Measurements from ENCODE around the gene IDH2.

DNA sequence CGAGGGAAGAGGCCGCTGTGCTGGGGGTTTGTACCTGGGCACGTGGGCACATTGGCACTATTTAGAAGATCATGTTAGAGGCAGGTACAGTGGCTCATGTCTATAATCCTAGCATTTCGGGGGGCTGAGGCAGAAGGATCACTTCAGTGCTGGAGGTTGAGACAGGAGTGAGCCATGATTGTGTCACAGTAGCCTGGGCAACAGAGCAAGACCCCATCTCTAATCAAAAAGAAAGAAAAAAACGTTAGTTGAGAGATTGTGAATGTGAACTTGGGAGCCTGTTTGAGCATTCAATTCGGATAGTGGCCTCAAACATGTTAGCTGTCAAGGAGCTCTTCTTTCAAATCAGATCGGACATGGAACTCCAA is 36.6 kb downstream of the IDH2 start:
- TF ChIP-seq, protein P1, sequence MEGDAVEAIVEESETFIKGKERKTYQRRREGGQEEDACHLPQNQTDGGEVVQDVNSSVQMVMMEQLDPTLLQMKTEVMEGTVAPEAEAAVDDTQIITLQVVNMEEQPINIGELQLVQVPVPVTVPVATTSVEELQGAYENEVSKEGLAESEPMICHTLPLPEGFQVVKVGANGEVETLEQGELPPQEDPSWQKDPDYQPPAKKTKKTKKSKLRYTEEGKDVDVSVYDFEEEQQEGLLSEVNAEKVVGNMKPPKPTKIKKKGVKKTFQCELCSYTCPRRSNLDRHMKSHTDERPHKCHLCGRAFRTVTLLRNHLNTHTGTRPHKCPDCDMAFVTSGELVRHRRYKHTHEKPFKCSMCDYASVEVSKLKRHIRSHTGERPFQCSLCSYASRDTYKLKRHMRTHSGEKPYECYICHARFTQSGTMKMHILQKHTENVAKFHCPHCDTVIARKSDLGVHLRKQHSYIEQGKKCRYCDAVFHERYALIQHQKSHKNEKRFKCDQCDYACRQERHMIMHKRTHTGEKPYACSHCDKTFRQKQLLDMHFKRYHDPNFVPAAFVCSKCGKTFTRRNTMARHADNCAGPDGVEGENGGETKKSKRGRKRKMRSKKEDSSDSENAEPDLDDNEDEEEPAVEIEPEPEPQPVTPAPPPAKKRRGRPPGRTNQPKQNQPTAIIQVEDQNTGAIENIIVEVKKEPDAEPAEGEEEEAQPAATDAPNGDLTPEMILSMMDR (IDR thresholded peaks at IDR 0.05) = no peak
- TF ChIP-seq POLR2AphosphoS5 (IDR thresholded peaks at IDR 0.05) = no peak

All from breast epithelium (tissue), 3 donors.